ENCODE measurements around the gene AKAP6. TPM values are rescaled to one million over a fixed set of nuclear protein-coding genes. Genes with fewer than 3 reads are reported as not detected.

The AKAP6 gene
- total and polyA plus RNA-seq, 2 of the 8 experiments (the other 6 are each of a cell fraction or from before 2014, with no cell fraction given) = 0.09 to 0.89 TPM

- DNase-seq (ENCODE audit: low read depth in 1 of 2, low spot score in 2 of 2) = no peak
- H3K18ac ChIP-seq (ENCODE audit: extremely low read depth, low read length) = no peak overlapping the region
Observed at GRCh38 chr14:32620724-32621123, 291.6 kb downstream of the AKAP6 start.

More at GRCh38 chr14:32620724-32621123, 291.6 kb downstream of the AKAP6 start:
- Histone ChIP-seq H3K36me3 (ENCODE audit: control insufficient read depth in 2 of 4, insufficient read depth in 4 of 4, low read length in 3 of 4) (no peaks in the 10 kb centered on the region), H3K14ac (ENCODE audit: insufficient read length) (no peak overlapping the region), H4K5ac (ENCODE audit: insufficient read length, low read depth, low read length) (no peak overlapping the region), H3K9ac (replicated peaks in 1 of 4; ENCODE audit: extremely low read depth in 1 of 4, low read depth in 3 of 4, low read length in 3 of 4) (no peak overlapping the region), H4K20me1 (replicated peaks in 1 of 2; ENCODE audit: control insufficient read depth in 1 of 2, insufficient read depth in 2 of 2, low read length in 2 of 2) (no peaks in the 10 kb centered on the region), H2BK12ac (ENCODE audit: low read depth, low read length) (no peak overlapping the region), H4K8ac (ENCODE audit: extremely low read depth, insufficient read depth, low read length) (no peak overlapping the region), H2AK5ac (ENCODE audit: low read depth, low read length) (no peak overlapping the region), H2AFZ (ENCODE audit: low read length) (no peak overlapping the region), H4K91ac (replicated peaks; ENCODE audit: insufficient read length, low read length) (no peak overlapping the region), H2BK5ac (ENCODE audit: low read depth, low read length) (no peak overlapping the region), H3K27me3 (replicated peaks in 1 of 4; ENCODE audit: control insufficient read depth in 3 of 4, extremely low read depth in 1 of 4, insufficient read depth in 3 of 4, low read length in 3 of 4) (no peaks in the 10 kb centered on the region), H3K79me2 (ENCODE audit: control insufficient read depth in 1 of 2, insufficient read depth in 2 of 2, low read length in 2 of 2) (no peaks in the 10 kb centered on the region), H3K23ac (ENCODE audit: insufficient read length) (no peak overlapping the region), H3K23me2 (ENCODE audit: low read depth, low read length) (no peaks in the 10 kb centered on the region), H3K4me3 (ENCODE audit: extremely low read depth in 1 of 4, insufficient read depth in 2 of 4, low read depth in 3 of 4, low read length in 4 of 4) (no peak overlapping the region), H2BK20ac (ENCODE audit: low read length) (no peak overlapping the region), H3K56ac (replicated peaks; ENCODE audit: insufficient read length, low read depth, low read length) (no peak overlapping the region), H3K27ac (ENCODE audit: low read depth, low read length) (no peak overlapping the region), H2BK120ac (replicated peaks; ENCODE audit: low read depth, low read length) (no peak overlapping the region), H3K79me1 (ENCODE audit: low read depth, low read length) (no peaks in the 10 kb centered on the region), H3K4me2 (ENCODE audit: insufficient read depth in 1 of 2, low read depth in 2 of 2, low read length in 2 of 2) (no peak overlapping the region), H3K4me1 (replicated peaks in 1 of 4; ENCODE audit: control insufficient read depth in 3 of 4, insufficient read depth in 4 of 4, low read length in 3 of 4) (no peaks in the 10 kb centered on the region), H3K9me3 (ENCODE audit: insufficient read depth in 2 of 2, low read depth in 1 of 2, low read length in 1 of 2) (no peaks in the 10 kb centered on the region), H2BK15ac (ENCODE audit: low read length) (no peak overlapping the region), H3K4ac (replicated peaks; ENCODE audit: insufficient read length, low read depth, low read length) (no peak overlapping the region)
- CTCF ChIA-PET (ENCODE audit: partially characterized antibody) = no interaction called here
- POLR2A ChIA-PET (ENCODE audit: partially characterized antibody) = no interaction called here
- TF ChIP-seq TAF1 (IDR thresholded peaks at IDR 0.05; ENCODE audit: low read depth, low read length) = no peak
- TF ChIP-seq POLR2AphosphoS5 (IDR thresholded peaks at IDR 0.05; ENCODE audit: low read depth, low read length) = no peak
- FAIRE-seq = no peak
- 83% methylated on average over 1 of the region's 1 CpG; no CpG with 5 or more reads in 1 of the 2 experiments for WGBS, 2 experiments (ENCODE audit: extremely low coverage in 1 of 2, insufficient coverage in 1 of 2, insufficient read length in 1 of 2, insufficient replicate concordance in 2 of 2, low coverage in 1 of 2, low lambda C conversion rate in 2 of 2, missing lambda C conversion rate in 1 of 2)
